Uterus (tissue), 2 donors: ENCODE results near the gene KSR2.

Source experiments
- CTCF ChIP-seq, 4 experiments: fragments of 200-600 bp in 2 of 4; fragments of 450-650 bp in 2 of 4; sonication (generic) in 2 of 4; IDR thresholded peaks; one replicate each; pipeline ENCODE4 v1.5.1; 2016 to 2019; ENCODE audit warnings: antibody characterized with exemption in 4 of 4, mild to moderate bottlenecking in 2 of 4, moderate library complexity in 1 of 4
- POLR2A ChIP-seq, 2 donors: fragments of 450-650 bp; IDR thresholded peaks; one replicate each; pipeline ENCODE4 v1.6.1; 2016; ENCODE audit warnings: antibody characterized with exemption in 2 of 2, mild to moderate bottlenecking in 1 of 2, moderate library complexity in 1 of 2

- TF ChIP-seq CTCF (IDR thresholded peaks at IDR 0.05) = no peak
- no peak for TF ChIP-seq POLR2A (IDR thresholded peaks at IDR 0.05)
Measured at GRCh38 chr12:117674313-117674712, 294.5 kb downstream of the KSR2 start.
